Activated CD4-positive, alpha-beta T cell treated with anti-CD3 and anti-CD28 coated beads for 4 hours (primary cell): Measurements from ENCODE around the gene ATP8A2.

ENCODE experiments used
- DNase-seq, 2 donors: peaks; one replicate each; pipeline ENCODE4 v3.0.0-alpha.2; 2020

ATP8A2 gene

GRCh38 chr13:25981060-25981459 is 609.3 kb downstream of the ATP8A2 start:
- DNase-seq: no peak

- DNase-seq: no peak
Measured at GRCh38 chr13:25982907-25983306, 611.1 kb downstream of the ATP8A2 start.

GRCh38 chr13:25987987-25988386 is 616.2 kb downstream of the ATP8A2 start:
- no peak for DNase-seq

- no peak for DNase-seq
Measured at GRCh38 chr13:25988661-25989060, 616.9 kb downstream of the ATP8A2 start.

- no peak for DNase-seq
Measured at GRCh38 chr13:25990801-25991200, 619.0 kb downstream of the ATP8A2 start.

GRCh38 chr13:25992076-25992475 is 620.3 kb downstream of the ATP8A2 start:
- no peak for DNase-seq

- DNase-seq: no peak
Measured at GRCh38 chr13:26007261-26008125, 635.7 kb downstream of the ATP8A2 start.

- no peak for DNase-seq
Measured at GRCh38 chr13:26010487-26011207, 638.9 kb downstream of the ATP8A2 start.

- no peak for DNase-seq
Measured at GRCh38 chr13:26011208-26011573, 639.4 kb downstream of the ATP8A2 start.

- DNase-seq: peak; percentile 62 to 69
Measured at GRCh38 chr13:26011996-26012821, 640.4 kb downstream of the ATP8A2 start.

GRCh38 chr13:26012995-26013394 is 641.2 kb downstream of the ATP8A2 start:
- DNase-seq: no peak

- DNase-seq: no peak
Measured at GRCh38 chr13:26015271-26016125, 643.7 kb downstream of the ATP8A2 start.

- DNase-seq: no peak
Measured at GRCh38 chr13:26016189-26016588, 644.4 kb downstream of the ATP8A2 start.

GRCh38 chr13:26017196-26017921 is 645.6 kb downstream of the ATP8A2 start:
- no peak for DNase-seq

GRCh38 chr13:26017932-26018665 is 646.3 kb downstream of the ATP8A2 start:
- DNase-seq: no peak

GRCh38 chr13:26019251-26019650 is 647.5 kb downstream of the ATP8A2 start:
- DNase-seq: no peak

GRCh38 chr13:26019881-26020870 is 648.4 kb downstream of the ATP8A2 start:
- DNase-seq: no peak

GRCh38 chr13:26020891-26021290 is 649.1 kb downstream of the ATP8A2 start:
- no peak for DNase-seq

GRCh38 chr13:26021516-26021915 is 649.7 kb downstream of the ATP8A2 start:
- DNase-seq: no peak

GRCh38 chr13:26021956-26022355 is 650.2 kb downstream of the ATP8A2 start:
- no peak for DNase-seq
